Measurements from ENCODE around the gene SLC2A14.
"Not testable (repeated sequence)": the region's sequence is repeated elsewhere in the genome, so short reads cannot be mapped to it uniquely, and the experiment has no call there.

SLC2A14 gene

GRCh38 chr12:7869137-7869536, 3.6 kb downstream of the SLC2A14 start:
- Histone ChIP-seq H3K4me3 (ENCODE audit: low read length in 2 of 2) (no peak overlapping the region), H3K27ac (ENCODE audit: low read length) (no peak overlapping the region), H3K9ac (ENCODE audit: low read length in 2 of 2) (no peak overlapping the region), H3K4me1 (ENCODE audit: control insufficient read depth, insufficient read depth, low read length) (no peaks in the 10 kb centered on the region), H3K36me3 (ENCODE audit: control insufficient read depth in 2 of 2, insufficient read depth in 2 of 2, low read length in 2 of 2) (no peaks in the 10 kb centered on the region), H3K9me3 (ENCODE audit: control insufficient read depth in 2 of 2, low read length in 2 of 2) (no peaks in the 10 kb centered on the region), H3K27me3 (ENCODE audit: control insufficient read depth in 1 of 2, insufficient read depth in 2 of 2, low read length in 2 of 2) (peaks cover 17 to 22% of the 10 kb centered on the region in 2 donors)

- Histone ChIP-seq H3K4me1 (ENCODE audit: control insufficient read depth, insufficient read depth, low read length) (no peaks in the 10 kb centered on the region), H3K9me3 (ENCODE audit: control insufficient read depth in 2 of 2, low read length in 2 of 2) (no peaks in the 10 kb centered on the region), H3K9ac (ENCODE audit: low read length in 2 of 2) (no peak overlapping the region), H3K27me3 (ENCODE audit: control insufficient read depth in 1 of 2, insufficient read depth in 2 of 2, low read length in 2 of 2) (peaks cover 13 to 21% of the 10 kb centered on the region in 2 donors), H3K36me3 (ENCODE audit: control insufficient read depth in 2 of 2, insufficient read depth in 2 of 2, low read length in 2 of 2) (no peaks in the 10 kb centered on the region), H3K27ac (ENCODE audit: low read length) (no peak overlapping the region), H3K4me3 (ENCODE audit: low read length in 2 of 2) (no peak overlapping the region)
Observed at GRCh38 chr12:7868391-7868790, 4.3 kb downstream of the SLC2A14 start.

DNA sequence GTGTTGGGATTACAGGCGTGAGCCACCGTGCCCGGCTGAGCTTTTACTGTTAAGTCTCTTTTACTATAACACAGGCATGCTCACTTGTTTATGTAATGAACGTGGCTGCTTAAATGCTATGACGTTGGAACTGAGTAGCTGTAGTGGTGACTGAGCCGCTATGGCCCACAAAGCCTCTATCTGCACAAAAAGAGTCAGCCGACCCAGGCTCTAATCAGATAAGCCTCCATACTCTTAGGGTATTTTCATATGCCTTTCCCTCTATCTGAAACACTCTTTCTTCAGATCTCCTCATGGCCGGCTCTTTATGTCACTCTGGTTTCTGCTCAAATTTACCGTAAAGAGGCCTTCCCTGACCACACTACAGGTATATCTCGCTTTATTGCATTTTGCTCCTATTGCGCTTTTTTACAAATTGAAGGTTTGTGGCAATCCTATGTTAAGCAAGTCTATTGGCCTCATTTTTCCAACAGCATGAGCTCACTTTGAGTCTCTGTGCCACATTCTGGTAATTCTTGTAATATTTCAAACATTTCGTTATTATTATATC, 8.0 kb downstream of the SLC2A14 start:
- Histone ChIP-seq H3K4me1 (ENCODE audit: control insufficient read depth, insufficient read depth, low read length) (peaks cover 3% of the 10 kb centered on the region), H3K27ac (ENCODE audit: low read length) (no peak overlapping the region), H3K27me3 (ENCODE audit: control insufficient read depth in 1 of 2, insufficient read depth in 2 of 2, low read length in 2 of 2) (no peaks in the 10 kb centered on the region), H3K9me3 (ENCODE audit: control insufficient read depth in 2 of 2, low read length in 2 of 2) (no peaks in the 10 kb centered on the region), H3K36me3 (ENCODE audit: control insufficient read depth in 2 of 2, insufficient read depth in 2 of 2, low read length in 2 of 2) (no peaks in the 10 kb centered on the region), H3K9ac (ENCODE audit: low read length in 2 of 2) (no peak overlapping the region), H3K4me3 (ENCODE audit: low read length in 2 of 2) (no peak overlapping the region)

DNA sequence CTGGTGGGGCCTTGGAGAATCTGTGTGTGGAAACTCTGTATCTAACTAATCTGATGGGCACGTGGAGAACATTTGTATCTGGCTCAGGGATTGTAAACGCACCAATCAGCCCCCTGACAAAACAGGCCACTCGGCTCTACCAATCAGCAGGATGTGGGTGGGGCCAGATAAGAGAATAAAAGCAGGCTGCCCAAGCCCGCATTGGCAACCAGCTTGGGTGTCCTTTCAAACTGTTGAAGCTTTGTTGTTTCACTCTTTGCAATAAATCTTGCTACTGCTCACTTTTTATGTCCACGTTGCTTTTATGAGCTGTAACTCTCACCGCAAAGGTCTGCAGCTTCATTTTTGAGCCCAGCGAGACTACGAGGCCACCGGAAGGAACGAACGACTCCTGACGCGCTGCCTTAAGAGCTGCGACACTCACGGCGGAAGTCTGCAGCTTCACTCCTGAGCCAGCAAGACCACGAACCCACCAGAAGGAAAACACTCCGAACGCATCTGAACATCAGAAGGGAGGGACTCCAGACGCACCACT, 9.8 kb downstream of the SLC2A14 start:
- H3K4me1 ChIP-seq (ENCODE audit: control insufficient read depth, insufficient read depth, low read length); H3K9ac ChIP-seq (ENCODE audit: low read length in 2 of 2); H3K4me3 ChIP-seq (ENCODE audit: low read length in 2 of 2); H3K27me3 ChIP-seq (ENCODE audit: control insufficient read depth in 1 of 2, insufficient read depth in 2 of 2, low read length in 2 of 2); H3K9me3 ChIP-seq (ENCODE audit: control insufficient read depth in 2 of 2, low read length in 2 of 2); H3K27ac ChIP-seq (ENCODE audit: low read length); H3K36me3 ChIP-seq (ENCODE audit: control insufficient read depth in 2 of 2, insufficient read depth in 2 of 2, low read length in 2 of 2): not testable (repeated sequence)

GRCh38 chr12:7862301-7862700, 10.4 kb downstream of the SLC2A14 start:
- H3K4me3 ChIP-seq (ENCODE audit: low read length in 2 of 2); H3K9me3 ChIP-seq (ENCODE audit: control insufficient read depth in 2 of 2, low read length in 2 of 2); H3K4me1 ChIP-seq (ENCODE audit: control insufficient read depth, insufficient read depth, low read length); H3K36me3 ChIP-seq (ENCODE audit: control insufficient read depth in 2 of 2, insufficient read depth in 2 of 2, low read length in 2 of 2); H3K27ac ChIP-seq (ENCODE audit: low read length); H3K27me3 ChIP-seq (ENCODE audit: control insufficient read depth in 1 of 2, insufficient read depth in 2 of 2, low read length in 2 of 2); H3K9ac ChIP-seq (ENCODE audit: low read length in 2 of 2): not testable (repeated sequence)

DNA sequence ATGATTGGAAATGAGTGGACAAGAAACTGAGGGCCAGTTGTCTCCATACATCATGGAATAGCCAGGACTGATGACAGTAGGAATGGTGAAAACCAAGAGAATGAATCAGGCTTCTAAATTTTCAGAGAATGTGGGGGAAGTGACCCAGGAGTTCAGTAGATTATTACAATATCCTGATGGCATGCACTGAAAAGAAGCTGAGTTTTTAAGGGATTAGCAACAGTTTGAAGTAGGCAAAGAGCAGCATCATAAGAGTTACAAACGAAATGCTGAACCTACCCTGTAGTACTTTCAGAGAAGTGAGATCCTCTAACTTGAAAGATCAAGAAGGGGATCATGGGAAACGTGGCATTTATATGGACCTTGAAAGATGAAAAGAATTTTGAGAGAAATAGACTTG, 13.2 kb downstream of the SLC2A14 start:
- H3K9ac ChIP-seq (ENCODE audit: low read length in 2 of 2), result no peak overlapping the region
- no peaks in the 10 kb centered on the region for H3K9me3 ChIP-seq (ENCODE audit: control insufficient read depth in 2 of 2, low read length in 2 of 2)
- no peaks in the 10 kb centered on the region for H3K27me3 ChIP-seq (ENCODE audit: control insufficient read depth in 1 of 2, insufficient read depth in 2 of 2, low read length in 2 of 2)
- no peak overlapping the region for H3K27ac ChIP-seq (ENCODE audit: low read length)
- H3K4me3 ChIP-seq (ENCODE audit: low read length in 2 of 2), result no peak overlapping the region
- H3K4me1 ChIP-seq (ENCODE audit: control insufficient read depth, insufficient read depth, low read length), result peaks cover 3% of the 10 kb centered on the region
- H3K36me3 ChIP-seq (ENCODE audit: control insufficient read depth in 2 of 2, insufficient read depth in 2 of 2, low read length in 2 of 2), result no peaks in the 10 kb centered on the region

GRCh38 chr12:7857971-7858370, 14.7 kb downstream of the SLC2A14 start:
- Histone ChIP-seq H3K36me3 (ENCODE audit: control insufficient read depth in 2 of 2, insufficient read depth in 2 of 2, low read length in 2 of 2) (no peaks in the 10 kb centered on the region), H3K4me3 (ENCODE audit: low read length in 2 of 2) (no peak overlapping the region), H3K9ac (ENCODE audit: low read length in 2 of 2) (no peak overlapping the region), H3K4me1 (ENCODE audit: control insufficient read depth, insufficient read depth, low read length) (peaks cover 3% of the 10 kb centered on the region), H3K27ac (ENCODE audit: low read length) (no peak overlapping the region), H3K9me3 (ENCODE audit: control insufficient read depth in 2 of 2, low read length in 2 of 2) (no peaks in the 10 kb centered on the region), H3K27me3 (ENCODE audit: control insufficient read depth in 1 of 2, insufficient read depth in 2 of 2, low read length in 2 of 2) (no peaks in the 10 kb centered on the region)

DNA sequence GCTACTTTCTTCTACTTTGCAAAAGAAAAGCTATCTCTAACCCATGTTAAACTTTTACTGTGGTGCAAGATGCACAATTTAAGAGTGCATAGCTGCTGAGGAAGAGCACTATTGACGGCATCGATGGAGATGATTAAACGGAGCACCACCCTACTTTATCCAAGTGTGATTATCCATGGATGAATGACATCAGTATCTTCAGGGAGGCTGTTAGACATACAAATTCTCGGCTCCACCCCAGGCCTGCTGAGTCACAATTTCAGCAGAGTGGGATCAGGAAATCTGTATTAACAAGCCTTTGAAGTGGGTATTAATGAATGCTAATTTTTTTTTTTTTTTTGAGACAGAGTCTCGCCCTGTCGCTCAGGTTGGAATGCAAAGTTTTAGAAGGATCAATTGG, 16.2 kb downstream of the SLC2A14 start:
- no peak overlapping the region for H3K27ac ChIP-seq (ENCODE audit: low read length)
- H3K4me1 ChIP-seq (ENCODE audit: control insufficient read depth, insufficient read depth, low read length), result peaks cover 3% of the 10 kb centered on the region
- no peaks in the 10 kb centered on the region for H3K27me3 ChIP-seq (ENCODE audit: control insufficient read depth in 1 of 2, insufficient read depth in 2 of 2, low read length in 2 of 2)
- no peak overlapping the region for H3K9ac ChIP-seq (ENCODE audit: low read length in 2 of 2)
- no peaks in the 10 kb centered on the region for H3K36me3 ChIP-seq (ENCODE audit: control insufficient read depth in 2 of 2, insufficient read depth in 2 of 2, low read length in 2 of 2)
- no peaks in the 10 kb centered on the region for H3K9me3 ChIP-seq (ENCODE audit: control insufficient read depth in 2 of 2, low read length in 2 of 2)
- H3K4me3 ChIP-seq (ENCODE audit: low read length in 2 of 2), result no peak overlapping the region

- H3K27ac ChIP-seq (ENCODE audit: low read length), result no peak overlapping the region
Observed at GRCh38 chr12:7853557-7853956, 19.2 kb downstream of the SLC2A14 start.

DNA sequence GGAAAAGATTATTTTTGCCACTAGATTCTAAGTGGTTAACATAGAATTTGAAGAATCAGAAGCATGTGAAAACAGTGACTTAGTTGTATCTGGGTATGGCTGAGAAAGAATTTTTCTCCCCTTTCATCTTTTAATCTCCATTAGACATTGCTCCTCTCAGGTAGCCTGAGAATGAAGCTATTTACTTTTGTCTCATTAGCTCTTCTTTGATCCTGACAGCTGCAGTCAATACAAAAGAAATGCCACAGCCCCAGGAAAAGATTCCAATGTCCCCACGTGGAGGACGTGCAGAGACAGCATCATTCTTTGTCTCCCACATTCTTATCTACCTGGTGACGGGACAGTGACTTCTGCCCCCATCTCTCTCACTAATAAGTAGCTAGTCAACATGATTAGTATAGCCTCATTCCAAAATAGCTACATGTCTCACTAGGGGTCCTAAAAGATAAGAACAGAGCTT, 21.1 kb downstream of the SLC2A14 start:
- not testable (repeated sequence) for H3K9me3 ChIP-seq (ENCODE audit: control insufficient read depth in 2 of 2, low read length in 2 of 2); H3K27ac ChIP-seq (ENCODE audit: low read length); H3K9ac ChIP-seq (ENCODE audit: low read length in 2 of 2); H3K27me3 ChIP-seq (ENCODE audit: control insufficient read depth in 1 of 2, insufficient read depth in 2 of 2, low read length in 2 of 2); H3K4me1 ChIP-seq (ENCODE audit: control insufficient read depth, insufficient read depth, low read length); H3K36me3 ChIP-seq (ENCODE audit: control insufficient read depth in 2 of 2, insufficient read depth in 2 of 2, low read length in 2 of 2); H3K4me3 ChIP-seq (ENCODE audit: low read length in 2 of 2)

More at GRCh38 chr12:7853557-7853956, 19.2 kb downstream of the SLC2A14 start:
- Histone ChIP-seq H3K4me1 (ENCODE audit: control insufficient read depth, insufficient read depth, low read length) (no peaks in the 10 kb centered on the region), H3K9ac (ENCODE audit: low read length in 2 of 2) (no peak overlapping the region), H3K4me3 (ENCODE audit: low read length in 2 of 2) (no peak overlapping the region), H3K9me3 (ENCODE audit: control insufficient read depth in 2 of 2, low read length in 2 of 2) (no peaks in the 10 kb centered on the region), H3K36me3 (ENCODE audit: control insufficient read depth in 2 of 2, insufficient read depth in 2 of 2, low read length in 2 of 2) (no peaks in the 10 kb centered on the region), H3K27me3 (ENCODE audit: control insufficient read depth in 1 of 2, insufficient read depth in 2 of 2, low read length in 2 of 2) (no peaks in the 10 kb centered on the region)

DNA sequence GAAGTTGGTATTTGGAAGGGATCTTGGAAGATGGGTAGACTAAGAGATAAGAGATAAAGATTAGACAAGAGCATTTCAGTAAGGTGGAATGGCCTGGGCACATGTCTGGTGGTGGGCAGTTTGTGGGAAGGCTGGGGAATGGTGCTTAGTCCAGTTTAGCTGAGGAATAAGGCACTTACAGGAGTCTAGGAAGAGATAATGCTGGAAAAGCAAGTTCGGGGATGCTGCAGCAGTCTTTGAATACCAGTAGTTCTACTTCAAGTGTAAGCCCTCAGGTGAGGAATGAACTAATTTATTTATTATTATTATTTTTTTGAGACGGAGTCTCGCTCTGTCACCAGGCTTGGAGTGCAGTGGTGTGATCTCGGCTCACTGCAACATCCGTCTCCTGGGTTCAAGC, 22.6 kb downstream of the SLC2A14 start:
- H3K36me3 ChIP-seq (ENCODE audit: control insufficient read depth in 2 of 2, insufficient read depth in 2 of 2, low read length in 2 of 2); H3K4me3 ChIP-seq (ENCODE audit: low read length in 2 of 2); H3K9ac ChIP-seq (ENCODE audit: low read length in 2 of 2); H3K27me3 ChIP-seq (ENCODE audit: control insufficient read depth in 1 of 2, insufficient read depth in 2 of 2, low read length in 2 of 2); H3K4me1 ChIP-seq (ENCODE audit: control insufficient read depth, insufficient read depth, low read length); H3K9me3 ChIP-seq (ENCODE audit: control insufficient read depth in 2 of 2, low read length in 2 of 2); H3K27ac ChIP-seq (ENCODE audit: low read length): not testable (repeated sequence)

Data from stomach smooth muscle (tissue), 2 donors.